G401 (cell line): ENCODE results near the gene OR10P1. TPM values are rescaled to one million over a fixed set of nuclear protein-coding genes. Genes with fewer than 3 reads are reported as not detected.

ENCODE experiments used
- DNase-seq: peaks from one replicate; pipeline ENCODE4 v3.0.0-alpha.2; 2015; ENCODE audit warnings: low spot score
- in situ Hi-C: cut with HindIII; loops from 2 replicates; pipeline ENCODE4 v1.10.0; 2016; ENCODE audit warnings: low sequenced_read_pairs, mixed read lengths
- total RNA-seq: library from RNA; depleted of rRNA; stranded (reverse); fragments of >200 nt; shearing (Covaris generic); gene quantifications from 2 replicates; pipeline ENCODE4 v1.2.3, GENCODE V29; 2014; rRNA removed

The OR10P1 gene
- total RNA-seq, 1 experiment from 2014 or later: not detected

DNA sequence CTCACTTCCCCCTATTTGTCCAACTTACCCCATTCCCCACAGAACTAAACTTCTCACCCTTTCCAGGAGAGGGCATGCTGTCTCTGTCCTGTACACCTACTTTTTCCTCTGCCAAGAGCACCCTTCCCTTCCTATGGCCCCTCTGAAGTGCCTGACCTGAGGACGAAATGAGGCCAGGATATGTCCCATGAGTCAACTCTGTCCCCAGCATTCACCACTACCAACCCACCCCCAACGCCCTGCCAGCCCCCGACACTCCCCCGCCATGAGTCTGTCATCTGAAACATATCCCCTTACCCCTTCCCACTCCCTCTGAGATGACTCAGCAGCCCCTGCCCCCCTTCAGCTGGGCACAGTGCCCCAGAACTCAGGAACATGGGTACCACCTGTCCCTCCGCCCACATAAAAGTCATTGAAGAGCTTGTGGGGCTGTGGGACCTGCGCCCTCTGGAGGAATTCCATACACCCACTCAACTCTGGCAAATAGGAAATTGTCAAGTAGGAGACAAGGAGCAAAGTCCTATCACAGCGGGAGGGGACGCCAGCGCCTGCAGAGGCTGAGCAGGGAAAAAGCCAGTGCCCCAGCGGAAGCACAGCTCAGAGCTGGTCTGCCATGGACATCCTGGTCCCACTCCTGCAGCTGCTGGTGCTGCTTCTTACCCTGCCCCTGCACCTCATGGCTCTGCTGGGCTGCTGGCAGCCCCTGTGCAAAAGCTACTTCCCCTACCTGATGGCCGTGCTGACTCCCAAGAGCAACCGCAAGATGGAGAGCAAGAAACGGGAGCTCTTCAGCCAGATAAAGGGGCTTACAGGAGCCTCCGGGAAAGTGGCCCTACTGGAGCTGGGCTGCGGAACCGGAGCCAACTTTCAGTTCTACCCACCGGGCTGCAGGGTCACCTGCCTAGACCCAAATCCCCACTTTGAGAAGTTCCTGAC, 44.7 kb downstream of the OR10P1 start:
- DNase-seq: peak; percentile 11
- in situ Hi-C loops: no loop called here

DNA sequence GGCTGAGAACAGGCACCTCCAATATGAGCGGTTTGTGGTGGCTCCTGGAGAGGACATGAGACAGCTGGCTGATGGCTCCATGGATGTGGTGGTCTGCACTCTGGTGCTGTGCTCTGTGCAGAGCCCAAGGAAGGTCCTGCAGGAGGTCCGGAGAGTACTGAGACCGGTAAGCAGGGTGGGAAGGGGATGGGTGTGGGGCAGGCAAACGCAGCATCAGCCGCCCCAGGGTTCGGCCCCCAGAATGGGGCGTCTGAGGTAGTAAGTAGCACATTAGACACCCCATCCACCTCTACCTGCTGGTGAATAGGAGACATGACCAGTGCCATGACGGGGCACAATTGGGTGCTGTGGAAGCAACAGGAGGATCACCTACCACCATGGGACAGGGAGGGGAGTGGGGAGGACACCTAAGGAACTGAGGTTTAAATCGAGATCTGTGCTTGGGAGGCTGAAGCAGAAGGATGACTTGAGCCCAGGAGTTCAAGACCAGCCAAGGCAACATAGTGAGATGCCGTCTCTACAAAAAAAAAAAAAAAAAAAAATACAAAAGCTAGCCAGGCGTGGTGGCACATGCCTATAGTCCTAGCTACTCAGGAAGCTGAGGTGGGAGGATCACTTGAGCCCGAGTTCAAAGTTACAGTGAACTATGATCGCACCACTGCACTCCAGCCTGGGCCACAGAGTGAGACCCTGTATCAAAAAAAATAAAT, 45.5 kb downstream of the OR10P1 start:
- no peak for DNase-seq
- in situ Hi-C loops: no loop called here

DNA sequence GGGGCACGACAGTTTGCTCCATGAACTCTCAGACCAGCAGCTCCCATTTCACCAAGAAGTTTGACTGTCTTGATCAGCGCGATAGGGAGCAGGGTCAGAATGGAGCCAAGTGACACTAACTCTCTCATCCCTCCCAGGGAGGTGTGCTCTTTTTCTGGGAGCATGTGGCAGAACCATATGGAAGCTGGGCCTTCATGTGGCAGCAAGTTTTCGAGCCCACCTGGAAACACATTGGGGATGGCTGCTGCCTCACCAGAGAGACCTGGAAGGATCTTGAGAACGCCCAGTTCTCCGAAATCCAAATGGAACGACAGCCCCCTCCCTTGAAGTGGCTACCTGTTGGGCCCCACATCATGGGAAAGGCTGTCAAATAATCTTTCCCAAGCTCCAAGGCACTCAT, 47.0 kb downstream of the OR10P1 start:
- in situ Hi-C loops: no loop called here

DNA sequence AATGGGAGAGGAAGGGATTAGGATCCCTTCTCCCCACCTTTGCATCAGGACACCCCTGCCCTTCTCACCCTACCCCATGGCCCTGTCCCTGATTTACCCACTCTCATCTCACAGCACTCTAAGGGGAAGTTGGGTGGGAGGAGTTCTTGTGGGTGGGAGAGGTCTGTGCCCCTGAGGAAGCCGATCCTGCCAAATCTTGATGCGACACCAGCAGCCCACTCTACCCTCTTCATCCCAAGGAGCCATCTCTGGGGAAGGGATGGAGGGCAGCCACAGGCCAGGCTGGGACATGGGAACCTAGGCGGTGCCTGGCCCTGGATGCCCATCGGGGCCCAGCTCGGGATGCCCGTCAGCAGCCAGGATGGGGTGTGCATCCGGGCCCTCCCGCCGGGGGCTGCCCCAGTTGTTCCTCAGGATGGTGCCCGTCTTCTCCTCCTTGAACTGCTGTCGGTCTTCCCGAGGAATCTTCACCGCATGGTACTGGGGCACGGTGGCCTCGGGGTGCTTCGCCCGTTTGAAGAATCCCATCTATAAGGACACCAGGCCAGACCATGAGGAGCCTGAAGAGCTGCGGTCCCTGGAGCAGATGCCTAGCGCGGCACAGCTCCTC, 48.2 kb downstream of the OR10P1 start:
- DNase-seq: no peak
- in situ Hi-C loops: no loop called here

More for the DNA sequence above, 47.0 kb downstream of the OR10P1 start:
- DNase-seq: no peak

DNA sequence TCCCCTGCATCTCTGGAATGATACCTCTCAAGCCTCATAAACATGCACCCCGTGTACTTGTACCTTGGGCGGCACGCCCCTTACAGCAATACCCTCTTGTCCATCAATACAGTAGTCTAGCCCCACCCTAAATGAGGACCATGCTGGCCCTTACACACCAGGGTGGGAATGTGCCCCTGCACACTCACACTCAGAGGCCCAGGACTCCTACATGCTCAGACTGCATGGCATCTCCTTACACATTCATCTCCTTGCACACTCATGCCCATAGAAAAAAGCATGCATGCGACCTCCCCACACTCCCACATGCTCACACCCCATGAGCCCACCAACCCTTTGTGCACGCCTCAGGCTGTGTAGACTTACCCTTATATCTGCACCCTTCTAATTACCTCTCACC, 49.0 kb downstream of the OR10P1 start:
- in situ Hi-C loops: no loop called here
- DNase-seq: no peak

DNA sequence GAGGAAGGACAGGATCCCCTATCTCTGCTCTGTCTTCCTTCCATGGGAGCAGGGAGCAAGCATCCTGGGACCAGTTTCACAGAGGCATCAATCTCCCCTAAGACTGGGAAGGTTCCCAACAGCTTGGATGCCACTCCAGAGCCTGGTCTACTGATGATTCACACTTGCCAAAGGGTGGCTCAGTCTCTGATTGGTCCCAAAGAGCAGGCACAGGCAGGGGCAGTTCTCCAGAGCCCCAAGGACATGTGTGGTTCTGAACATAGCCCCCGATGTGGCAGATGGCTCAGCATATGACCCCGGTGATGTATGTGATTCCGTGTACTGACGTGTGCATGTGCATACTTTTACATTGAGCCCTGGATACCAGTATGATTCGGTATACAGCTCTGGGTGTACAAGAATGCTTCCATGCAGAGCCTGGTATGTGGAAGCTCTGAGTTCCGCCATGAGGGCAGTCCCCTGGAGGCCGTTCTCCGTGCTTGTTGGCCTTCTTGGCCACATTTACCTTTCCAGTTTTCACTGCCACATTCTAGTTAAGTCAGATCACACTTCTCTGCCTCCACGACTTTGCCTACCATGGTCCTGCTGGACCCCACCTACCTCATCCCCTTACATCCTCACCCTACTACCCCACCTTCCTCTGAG, 49.8 kb downstream of the OR10P1 start:
- DNase-seq: no peak
- in situ Hi-C loops: no loop called here

Other genes starting within 250 kb of the OR10P1 start
- not detected in 2 replicates for gene OR6C65, start 236.4 kb upstream of the OR10P1 start, total RNA-seq
- gene OR6C76, start 210.6 kb upstream of the OR10P1 start, total RNA-seq: not detected in 2 replicates
- gene OR6C2, start 192.8 kb upstream of the OR10P1 start, total RNA-seq: not detected in 2 replicates
- not detected in 2 replicates for gene OR6C70, start 166.8 kb upstream of the OR10P1 start, total RNA-seq
- not detected in 2 replicates for gene OR6C68, start 144.5 kb upstream of the OR10P1 start, total RNA-seq
- gene OR6C4, start 87.3 kb upstream of the OR10P1 start, total RNA-seq: not detected in 2 replicates
- gene OR2AP1, start 64.4 kb upstream of the OR10P1 start, total RNA-seq: not detected in 2 replicates
- gene ITGA7, start 71.0 kb downstream of the OR10P1 start, total RNA-seq: 0.58 and 3.0 TPM in 2 replicates
- gene BLOC1S1, start 79.2 kb downstream of the OR10P1 start, total RNA-seq: 60.2 and 73.7 TPM in 2 replicates
- 2.5 and 4.3 TPM in 2 replicates for gene RDH5, start 83.5 kb downstream of the OR10P1 start, total RNA-seq
- 897 and 1,131 TPM in 2 replicates for gene CD63, start 92.1 kb downstream of the OR10P1 start, total RNA-seq
- gene GDF11, start 106.2 kb downstream of the OR10P1 start, total RNA-seq: 16.2 and 29.2 TPM in 2 replicates
- 248 and 272 TPM in 2 replicates for gene SARNP, start 180.8 kb downstream of the OR10P1 start, total RNA-seq
- 27.8 and 51.5 TPM in 2 replicates for gene ORMDL2, start 181.1 kb downstream of the OR10P1 start, total RNA-seq
- gene DNAJC14, start 192.7 kb downstream of the OR10P1 start, total RNA-seq: 17.3 and 33.2 TPM in 2 replicates
- gene MMP19, start 206.0 kb downstream of the OR10P1 start, total RNA-seq: 0.98 and 1.8 TPM in 2 replicates